Left colon (tissue), 2 donors: ENCODE measurements around the gene PCSK1. TPM values are rescaled to one million over a fixed set of nuclear protein-coding genes. Genes with fewer than 3 reads are reported as not detected.
"Not testable (repeated sequence)": the region's sequence is repeated elsewhere in the genome, so short reads cannot be mapped to it uniquely, and the experiment has no call there.

ENCODE experiments used
- ATAC-seq: fragments of 200-7000 bp; cut with Tn5 transposase; one replicate; pipeline ENCODE4 v1.9.1; 2020; ENCODE audit warnings: mild to moderate bottlenecking, moderate library complexity
- DNase-seq, 2 donors: peaks; one replicate each; pipeline ENCODE4 v3.0.0-alpha.2; 2020
- intact Hi-C, 2 donors: fragments of 100-400 bp; cut with DNase I in 1 of 2; cut with micrococcal nuclease in 1 of 2; formaldehyde crosslinking; loops; one replicate each; pipeline versions ENCODE4 v1.11.2 to v1.14.0; 2022; cut with DNase I, micrococcal nuclease
- total RNA-seq, 2 donors: library from RNA; stranded (reverse); fragmentation: NEBNext Ultra II Directional; extraction: Animal tissue kit (Norgen Biotek cat#: 25700); gene quantifications; one replicate each; pipeline ENCODE4 v1.2.1, GENCODE V29; 2021
- donor health status: DM: no; HTN: no; CAD: no.
- donor health status: DM: yes; HTN: yes; CAD: no.

Gene PCSK1
- total RNA-seq, 2 donors from 2014 or later: 2.2 to 4.1 TPM

- intact Hi-C loops: no loop called here
- no peak for ATAC-seq
- no peak for DNase-seq
These were observed 1.5 kb downstream of the PCSK1 start for GRCh38 chr5:96431376-96432187.

DNA sequence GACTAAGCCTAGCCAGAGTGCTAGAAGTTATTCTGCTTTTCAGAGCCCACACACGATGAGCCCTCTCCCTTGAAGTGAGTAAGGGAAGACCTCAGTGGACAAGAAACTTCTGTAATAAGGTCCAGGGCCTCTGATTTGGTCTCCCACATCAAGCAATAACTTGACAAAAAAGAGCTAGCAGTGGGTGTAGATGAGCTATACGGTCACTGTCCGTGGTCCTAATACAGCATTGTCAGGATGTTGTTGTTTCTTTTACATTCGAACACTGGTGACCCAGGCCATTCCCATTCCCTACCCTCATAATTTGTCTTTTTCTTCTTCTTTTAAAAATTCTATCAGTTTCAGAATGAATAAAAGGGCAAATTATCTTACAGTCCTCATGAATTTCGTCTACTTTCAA, 5.2 kb downstream of the PCSK1 start:
- intact Hi-C loops: no loop called here
- DNase-seq (no peak), ATAC-seq (no peak)

DNA sequence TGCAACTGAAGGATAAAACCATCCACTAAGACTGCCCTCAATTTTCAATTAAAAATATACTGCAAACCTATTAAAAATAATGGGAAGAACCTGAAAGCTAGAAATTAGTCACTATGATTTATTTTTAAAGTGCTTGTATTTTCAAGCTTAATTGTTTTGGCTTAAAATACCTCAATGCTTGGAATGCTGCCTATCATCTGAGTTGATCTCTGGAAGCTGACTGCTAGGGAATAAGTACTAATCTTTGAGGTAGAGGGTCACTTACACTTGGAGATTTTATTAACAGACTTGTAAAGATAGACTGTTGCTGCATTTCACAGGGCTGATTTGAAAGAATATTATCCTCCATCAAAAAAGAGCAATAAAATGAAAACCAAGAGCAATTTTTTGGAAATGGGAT, 6.2 kb downstream of the PCSK1 start:
- ATAC-seq (no peak), DNase-seq (no peak)
- intact Hi-C loops: no loop called here

- no peak for DNase-seq
- intact Hi-C loops: no loop called here
- no peak for ATAC-seq
These were observed 7.6 kb downstream of the PCSK1 start for GRCh38 chr5:96425443-96425842.

DNA sequence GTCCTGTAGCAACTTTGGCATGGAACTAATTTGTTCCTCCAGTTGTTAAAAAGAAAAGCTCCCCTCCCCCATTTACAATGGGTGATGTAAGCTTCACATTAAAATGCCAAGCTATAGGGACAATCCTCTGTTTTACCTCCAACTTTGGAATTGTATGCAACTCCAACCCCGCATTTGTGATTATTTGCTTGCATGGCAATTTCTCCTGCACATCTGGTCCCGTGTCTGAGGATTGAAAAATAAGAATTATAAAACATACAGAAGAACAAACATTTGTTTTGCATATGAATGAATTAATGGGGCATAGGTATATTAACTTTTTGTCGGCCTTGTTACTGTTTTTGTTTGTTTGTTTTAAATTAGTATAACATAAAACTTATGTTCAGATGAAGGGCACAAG, 17.2 kb downstream of the PCSK1 start:
- intact Hi-C loops: no loop called here
- no peak for DNase-seq
- ATAC-seq: no peak

DNA sequence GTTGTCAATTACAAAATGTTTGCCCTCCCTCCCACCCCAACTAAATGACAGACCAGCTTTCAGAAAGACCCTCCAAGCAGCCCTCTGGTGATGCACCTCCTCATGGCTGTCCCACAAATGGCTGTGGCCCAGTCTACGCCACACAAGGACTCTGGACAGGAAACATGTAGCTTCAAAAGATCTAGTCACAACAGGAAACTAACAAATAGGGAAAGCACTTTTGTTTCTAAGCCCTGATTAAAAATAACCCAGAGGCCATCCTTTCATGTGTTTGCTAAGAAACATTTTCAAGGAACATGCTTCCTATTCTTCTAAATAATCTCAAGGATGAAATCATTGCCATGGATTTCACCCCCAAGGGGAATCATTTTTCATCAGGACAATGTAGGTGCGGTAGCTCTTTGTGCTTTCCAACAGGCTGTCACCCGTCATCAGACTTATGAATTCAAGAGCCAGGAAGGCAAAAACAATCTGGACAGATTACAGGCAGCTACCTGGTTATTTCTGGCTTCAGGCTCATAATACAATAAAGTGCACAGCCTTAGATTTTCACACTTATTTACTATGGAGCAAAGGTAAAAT, 20.1 kb downstream of the PCSK1 start:
- intact Hi-C loops: no loop called here
- no peak for ATAC-seq
- no peak for DNase-seq

GRCh38 chr5:96410013-96410412, 23.0 kb downstream of the PCSK1 start:
- no peak for DNase-seq
- ATAC-seq: no peak
- intact Hi-C loops: no loop called here

GRCh38 chr5:96408841-96409538, 24.1 kb downstream of the PCSK1 start:
- DNase-seq: no peak
- intact Hi-C loops: no loop called here
- ATAC-seq: no peak

DNA sequence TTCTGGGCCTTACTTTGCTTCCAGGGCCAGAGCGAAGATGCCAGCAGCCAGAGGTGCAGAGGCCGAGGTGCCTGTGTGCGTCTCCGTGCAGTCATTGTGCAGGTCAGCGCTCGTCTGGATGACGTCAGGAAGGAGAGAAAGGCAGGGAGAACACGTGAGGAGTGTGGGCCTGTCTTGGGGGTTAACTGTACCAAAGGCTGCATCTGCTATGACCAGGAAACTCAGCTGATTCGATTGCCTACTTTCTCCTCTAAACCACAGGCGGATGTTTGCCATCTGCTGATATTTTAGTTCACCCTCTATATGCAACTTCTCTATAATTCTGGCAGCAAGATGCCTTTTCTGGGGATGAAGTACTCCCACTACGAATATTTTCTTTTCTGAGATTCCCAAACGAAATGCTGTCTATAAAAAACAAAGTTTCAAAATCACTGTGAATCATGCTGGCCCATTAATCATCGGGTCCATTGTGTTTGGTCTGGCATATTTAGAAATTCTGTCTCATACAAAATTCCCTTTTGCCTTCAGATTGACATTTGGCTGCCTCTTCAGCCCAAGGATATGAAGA, 24.8 kb downstream of the PCSK1 start:
- ATAC-seq: no peak
- intact Hi-C loops: no loop called here
- DNase-seq: no peak

- no peak for DNase-seq
- intact Hi-C loops: no loop called here
- ATAC-seq: no peak
These were observed 25.6 kb downstream of the PCSK1 start for GRCh38 chr5:96407436-96407835.

GRCh38 chr5:96404191-96404867, 28.7 kb downstream of the PCSK1 start:
- intact Hi-C loops: no loop called here
- DNase-seq: no peak
- ATAC-seq: no peak

DNA sequence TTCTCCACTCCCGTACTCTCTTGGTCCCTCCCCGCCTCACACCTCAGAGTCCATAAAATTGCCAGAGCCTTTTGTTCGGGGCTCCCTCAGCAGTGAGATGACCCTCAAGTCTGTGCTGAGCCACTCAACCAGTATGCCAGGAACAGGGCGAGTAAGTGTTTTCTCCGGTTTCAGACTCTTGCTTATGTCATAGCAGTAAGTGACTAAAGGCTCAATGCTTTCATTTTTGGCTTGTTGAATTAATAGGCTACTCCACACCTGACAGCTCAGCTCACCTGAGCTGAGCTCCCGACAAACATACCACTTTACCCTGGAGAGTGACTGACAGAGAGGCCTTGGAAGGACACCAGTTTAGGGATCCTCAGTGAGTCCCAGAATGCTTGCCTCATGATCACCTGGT, 30.5 kb downstream of the PCSK1 start:
- intact Hi-C loops: no loop called here
- DNase-seq (no peak), ATAC-seq (no peak)

DNA sequence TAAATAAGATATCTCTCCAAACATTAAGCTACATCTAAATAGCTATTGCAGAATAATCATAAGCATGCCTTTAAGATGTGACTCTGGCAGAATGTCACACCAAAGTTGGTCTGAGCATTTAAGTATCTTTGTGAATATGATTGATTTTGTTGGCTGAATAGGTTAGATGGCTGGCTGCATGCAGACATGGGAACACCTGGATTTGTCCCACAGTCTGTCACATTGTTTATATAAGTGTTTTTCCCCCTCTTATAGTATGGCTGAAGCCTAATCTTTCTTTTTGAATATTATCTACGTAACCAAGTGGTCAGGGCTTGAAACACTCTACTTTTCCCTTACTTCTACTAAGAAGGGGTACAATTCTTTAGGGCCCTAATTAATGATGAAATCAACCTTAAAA, 36.2 kb downstream of the PCSK1 start:
- intact Hi-C loops: no loop called here
- ATAC-seq: no peak
- no peak for DNase-seq

- intact Hi-C loops, ATAC-seq, DNase-seq: not testable (repeated sequence)
These were observed 37.8 kb downstream of the PCSK1 start for GRCh38 chr5:96395295-96395694.

DNA sequence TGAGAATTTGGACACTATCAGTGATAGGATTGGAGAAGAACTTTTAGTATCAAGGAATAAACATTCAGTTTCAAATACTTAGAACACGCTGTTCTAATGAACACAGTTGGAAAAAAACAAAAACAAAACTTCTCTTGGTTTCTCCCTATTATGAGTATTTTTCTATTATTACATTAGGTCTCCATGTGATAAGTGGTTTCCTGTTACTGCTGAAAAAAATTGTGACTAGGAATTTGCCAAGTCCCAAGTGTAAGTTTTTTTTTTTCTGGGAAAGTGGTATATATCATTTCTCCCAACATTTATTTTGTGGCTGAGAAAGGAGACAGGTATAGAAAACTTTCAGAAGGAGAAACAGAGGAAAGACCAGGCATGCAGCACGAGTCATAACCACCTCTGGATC, 41.1 kb downstream of the PCSK1 start:
- ATAC-seq: no peak
- intact Hi-C loops: no loop called here
- no peak for DNase-seq

DNA sequence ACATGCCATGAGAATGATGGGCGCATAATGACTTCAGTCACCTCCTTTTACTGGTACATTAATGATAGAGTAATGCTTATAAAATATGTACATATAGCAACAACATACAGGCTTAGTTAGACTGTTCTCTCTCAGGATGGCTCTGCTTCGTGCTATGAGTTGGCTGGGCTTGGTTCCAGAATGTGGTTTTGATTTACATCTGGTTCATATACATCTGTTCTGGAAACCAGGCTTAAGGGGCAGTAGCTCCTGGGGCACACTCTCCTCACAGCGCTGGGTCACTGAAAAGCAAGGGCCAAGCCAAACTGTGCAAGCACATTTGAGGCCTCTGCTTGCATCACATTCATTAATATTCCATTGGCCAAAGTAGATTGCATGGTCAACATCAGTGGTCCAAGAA, 44.9 kb downstream of the PCSK1 start:
- DNase-seq: no peak
- ATAC-seq: no peak
- intact Hi-C loops: no loop called here

GRCh38 chr5:96387616-96388015, 45.4 kb downstream of the PCSK1 start:
- intact Hi-C loops: no loop called here
- ATAC-seq (no peak), DNase-seq (no peak)

DNA sequence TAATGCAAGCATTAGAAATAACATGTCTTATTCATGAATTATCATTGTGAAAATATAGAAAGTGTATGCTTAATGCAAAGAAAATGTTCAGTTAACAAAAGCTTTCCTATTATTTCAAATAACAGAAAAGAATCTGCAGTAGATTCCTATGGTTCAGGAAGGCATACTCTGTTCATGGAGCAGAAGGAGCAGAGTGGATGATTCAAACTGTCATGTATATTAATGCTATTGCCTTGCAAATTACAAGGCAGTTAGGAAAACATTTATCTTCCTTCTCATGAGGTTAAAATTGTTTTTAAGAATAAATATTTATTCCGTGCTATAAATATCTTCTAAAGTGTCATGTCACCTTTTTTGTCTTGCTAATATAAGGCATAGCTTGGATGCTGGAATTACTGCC, 47.5 kb downstream of the PCSK1 start:
- no peak for DNase-seq
- intact Hi-C loops: no loop called here
- ATAC-seq: no peak

- ATAC-seq (no peak), DNase-seq (no peak)
- intact Hi-C loops: no loop called here
These were observed 48.7 kb downstream of the PCSK1 start for GRCh38 chr5:96384353-96384752.
